Adrenal gland (tissue), 12 donors: ENCODE results near the gene TCAIM. TPM values are rescaled to one million over a fixed set of nuclear protein-coding genes. Genes with fewer than 3 reads are reported as not detected.

Experiments
- DNase-seq, 7 donors: peaks; one replicate each; pipeline ENCODE4 v3.0.0-alpha.2; 2019 to 2020
- H3K27ac ChIP-seq, 5 donors: fragments of 200-600 bp; sonication (generic) in 4 of 5; 1 replicate in 3 of 5; 2 replicates in 2 of 5; pipeline versions ENCODE4 v1.5.1 to v1.8.0; 2016 to 2020; ENCODE audit warnings: mild to moderate bottlenecking in 1 of 5
- H3K27me3 ChIP-seq: fragments of 200-600 bp; 2 replicates; pipeline ENCODE4 v1.8.0; 2021
- H3K36me3 ChIP-seq, 2 donors: fragments of 200-600 bp; replicated peaks in 1 of 2; 1 replicate in 1 of 2; 2 replicates in 1 of 2; pipeline versions ENCODE4 v1.5.1 to v1.8.0; 2018 to 2022
- H3K4me1 ChIP-seq, 2 donors: fragments of 200-600 bp; replicated peaks in 1 of 2; 1 replicate in 1 of 2; 2 replicates in 1 of 2; pipeline versions ENCODE4 v1.5.1 to v1.8.0; 2018 to 2021
- H3K4me3 ChIP-seq, 4 donors: fragments of 200-600 bp; sonication (generic) in 3 of 4; one replicate each; pipeline ENCODE4 v1.5.1; 2016 to 2018
- H3K9me3 ChIP-seq, 3 donors: fragments of 200-600 bp; sonication (generic) in 1 of 3; replicated peaks in 1 of 3; 1 replicate in 2 of 3; 2 replicates in 1 of 3; pipeline versions ENCODE4 v1.5.1 to v1.8.0; 2016 to 2021
- CTCF ChIP-seq, 6 experiments: fragments of 450-650 bp in 4 of 6; fragments of 200-600 bp in 2 of 6; sonication (generic) in 1 of 6; IDR thresholded peaks; 1 replicate in 5 of 6; 2 replicates in 1 of 6; pipeline versions ENCODE4 v1.5.1 to v1.8.0; 2016 to 2021; ENCODE audit warnings: antibody characterized with exemption in 6 of 6, mild to moderate bottlenecking in 2 of 6, moderate library complexity in 1 of 6
- POLR2A ChIP-seq, 2 donors: fragments of 450-650 bp; IDR thresholded peaks; one replicate each; pipeline ENCODE4 v1.6.1; 2017; ENCODE audit warnings: antibody characterized with exemption in 2 of 2, mild to moderate bottlenecking in 2 of 2, moderate library complexity in 1 of 2
- WGBS, 4 donors: extraction: QIAGEN DNeasy Blood & Tissue Kit in 2 of 4; methylation state at CpG; one replicate each; pipeline versions ENCODE4 v1.1.5 to v1.1.7; 2013 to 2017; 5-methylcytosine and 5-hydroxymethylcytosine counted together
- intact Hi-C, 2 donors: fragments of 100-400 bp; cut with DNase I; formaldehyde crosslinking; loops; one replicate each; pipeline versions ENCODE4 v1.14.1 to v1.15.0; 2022 to 2023
- polyA plus RNA-seq, 3 donors: library from polyadenylated mRNA; stranded (reverse); fragments of 200-250 nt in 2 of 3; fragments of 350-450 nt in 1 of 3; fragmentation: Illumina TruSeq in 1 of 3; extraction: RNeasy Lipid Tissue Mini Kit (QIAGEN cat#74804) in 1 of 3; gene quantifications; one replicate each; pipeline ENCODE4 v1.2.3, GENCODE V29; 2013 to 2014
- total RNA-seq, 9 donors: library from RNA; depleted of rRNA in 4 of 9; stranded (reverse); fragments of >200 nt in 4 of 9; fragments of 120-200 nt in 1 of 9; fragmentation: NEBNext Ultra II Directional in 1 of 9; extraction: Animal tissue kit (Norgen Biotek cat#: 25700) in 1 of 9; gene quantifications; one replicate each; pipeline versions ENCODE4 v1.1.0 to v1.2.4, GENCODE V29; 2013 to 2023
- donor health status: healthy with polysubstance abuse.
- donor health status: Bipolar disorder and iron deficiency.
- donor health status: DM: yes; HTN: yes; CAD: no.
- donor health status: DM: no; HTN: no; CAD: no.
- donor health status: DM: no; HTN: no; CAD: no.
- donor health status: DM: yes; HTN: yes; CAD: no.

TCAIM gene
- total and polyA plus RNA-seq, 12 donors = 11.8 to 51.9 (median 31.8) TPM

- intact Hi-C loops = no loop called here
- Histone ChIP-seq H3K27me3 (no peaks in the 10 kb centered on the region), H3K36me3 (no peaks in the 10 kb centered on the region), H3K4me3 (no peak overlapping the region), H3K9me3 (no peaks in the 10 kb centered on the region), H3K27ac (no peak overlapping the region), H3K4me1 (peaks cover 18 to 33% of the 10 kb centered on the region in 2 donors)
- DNase-seq = no peak
- TF ChIP-seq POLR2A (IDR thresholded peaks at IDR 0.05) (no peak), CTCF (IDR thresholded peaks at IDR 0.05) (no peak)
- WGBS, 4 donors = 94 to 100% (median 99%) methylated on average over 1 of the region's 1 CpG
Observed at GRCh38 chr3:44353355-44353924, 14.9 kb downstream of the TCAIM start.

- Histone ChIP-seq H3K36me3 (no peaks in the 10 kb centered on the region), H3K9me3 (no peaks in the 10 kb centered on the region), H3K4me1 (peaks cover 13 to 27% of the 10 kb centered on the region in 2 donors), H3K27me3 (no peaks in the 10 kb centered on the region), H3K27ac (peak overlapping the region in 4 of 5 donors; percentile 9 to 63 (median 46)), H3K4me3 (peak overlapping the region in 1 of 4 donors; percentile 1)
- TF ChIP-seq CTCF (IDR thresholded peaks at IDR 0.05) (no peak), POLR2A (IDR thresholded peaks at IDR 0.05) (no peak)
- WGBS, 4 donors = 3 to 23% (median 10%) methylated on average over 2 of the region's 2 CpGs
- DNase-seq = peak; percentile 33 to 73 (median 55)
- intact Hi-C loops = no loop called here
Observed at GRCh38 chr3:44355362-44356033, 16.9 kb downstream of the TCAIM start.

GRCh38 chr3:44359146-44359751, 20.7 kb downstream of the TCAIM start:
- Histone ChIP-seq H3K36me3 (no peaks in the 10 kb centered on the region), H3K4me1 (peaks cover 13 to 20% of the 10 kb centered on the region in 2 donors), H3K27me3 (no peaks in the 10 kb centered on the region), H3K27ac (no peak overlapping the region), H3K4me3 (no peak overlapping the region), H3K9me3 (no peaks in the 10 kb centered on the region)
- DNase-seq = no peak
- 66 to 73% (median 71%) methylated on average over 3 of the region's 3 CpGs for WGBS, 4 donors
- no peak for TF ChIP-seq CTCF (IDR thresholded peaks at IDR 0.05)
- no peak for TF ChIP-seq POLR2A (IDR thresholded peaks at IDR 0.05)
- intact Hi-C loops = no loop called here

- no peak for DNase-seq
- Histone ChIP-seq H3K9me3 (no peaks in the 10 kb centered on the region), H3K27me3 (no peaks in the 10 kb centered on the region), H3K4me1 (peaks cover 0 to 5% of the 10 kb centered on the region in 2 donors), H3K4me3 (no peak overlapping the region), H3K36me3 (peaks cover 0 to 11% of the 10 kb centered on the region in 2 donors), H3K27ac (no peak overlapping the region)
- TF ChIP-seq POLR2A (IDR thresholded peaks at IDR 0.05) = no peak
- intact Hi-C loops = no loop called here
- 76 to 88% (median 82%) methylated on average over 2 of the region's 2 CpGs for WGBS, 4 donors
Observed at GRCh38 chr3:44363591-44363990, 25.0 kb downstream of the TCAIM start.
